HepG2 (cell line): ENCODE data around the gene HIVEP2. TPM values are rescaled to one million over a fixed set of nuclear protein-coding genes. Genes with fewer than 3 reads are reported as not detected.

Experiments
- ATF7-NPFF ChIP-seq: sonication (generic); formaldehyde crosslinking; IDR thresholded peaks from 2 replicates; pipeline ENCODE4 v1.8.1; 2023; ENCODE audit warnings: mild to moderate bottlenecking, low read depth, missing genetic modification reagents, moderate library complexity
- CEBPG ChIP-seq: IDR thresholded peaks from 2 replicates; pipeline ENCODE4 v1.6.1; 2016
- CHD2 ChIP-seq: IDR thresholded peaks from 2 replicates; pipeline ENCODE4 v1.6.1; 2011; ENCODE audit warnings: low read depth, low read length, improper control_type of control experiment
- FOXJ3 ChIP-seq: sonication (generic); formaldehyde crosslinking; IDR thresholded peaks from 2 replicates; pipeline ENCODE4 v1.4.0; 2020; ENCODE audit warnings: missing genetic modification reagents, mild to moderate bottlenecking, borderline replicate concordance
- MTA3 ChIP-seq: sonication (generic); formaldehyde crosslinking; IDR thresholded peaks from 2 replicates; pipeline ENCODE4 v1.4.0; 2020; ENCODE audit warnings: missing genetic modification reagents
- RFXANK ChIP-seq: IDR thresholded peaks from 2 replicates; pipeline ENCODE4 v1.6.1; 2016
- SATB2 ChIP-seq: sonication (generic); formaldehyde crosslinking; IDR thresholded peaks from 2 replicates; pipeline ENCODE4 v1.5.0; 2020; ENCODE audit warnings: missing genetic modification reagents
- SKI ChIP-seq: fragments of 450-650 bp; IDR thresholded peaks from one replicate; pipeline ENCODE4 v1.6.1; 2018; ENCODE audit warnings: mild to moderate bottlenecking; ENCODE audit not compliant: partially characterized antibody
- SYNCRIP ChIP-seq: fragments of 200-400 bp; formaldehyde crosslinking; IDR thresholded peaks from 2 replicates; pipeline ENCODE4 v1.6.1; 2018; ENCODE audit warnings: mild to moderate bottlenecking, low read depth, low read length; ENCODE audit not compliant: insufficient read depth
- ZFP90 ChIP-seq: sonication (generic); formaldehyde crosslinking; IDR thresholded peaks from 2 replicates; pipeline ENCODE4 v1.8.0; 2022; ENCODE audit warnings: missing genetic modification reagents, mild to moderate bottlenecking, inconsistent platforms, borderline replicate concordance
- ZNF180 ChIP-seq: sonication (generic); formaldehyde crosslinking; IDR thresholded peaks from 2 replicates; pipeline ENCODE4 v1.4.0; 2020; ENCODE audit warnings: low read depth, missing genetic modification reagents, borderline replicate concordance
- ZNF3 ChIP-seq: IDR thresholded peaks from 2 replicates; pipeline ENCODE4 v1.7.0; 2017; ENCODE audit warnings: inconsistent platforms
- ZNF446 ChIP-seq: sonication (generic); formaldehyde crosslinking; IDR thresholded peaks from 2 replicates; pipeline ENCODE4 v1.5.0; 2020; ENCODE audit warnings: mild to moderate bottlenecking, missing genetic modification reagents
- ZNF83 ChIP-seq: sonication (generic); formaldehyde crosslinking; IDR thresholded peaks from 2 replicates; pipeline ENCODE4 v1.4.0; 2020; ENCODE audit warnings: missing genetic modification reagents, mild to moderate bottlenecking, borderline replicate concordance
- ZZZ3 ChIP-seq: sonication (generic); formaldehyde crosslinking; IDR thresholded peaks from 2 replicates; pipeline ENCODE4 v1.4.0; 2020; ENCODE audit warnings: missing genetic modification reagents, mild to moderate bottlenecking, borderline replicate concordance
- polyA plus RNA-seq, 8 experiments: library from polyadenylated mRNA; depleted of rRNA in 3 of 8; stranded (reverse) in 7 of 8; unstranded in 1 of 8; fragments of >200 nt; fragmentation: Illumina TruSeq in 4 of 8; extraction: Trizol in 4 of 8; gene quantifications; 2 replicates each; pipeline versions ENCODE4 v1.2.1 to v1.2.3, GENCODE V29; 2011 to 2016; ENCODE audit warnings: low read depth in 4 of 8, missing spikeins in 1 of 8, mixed read lengths in 1 of 8; ENCODE audit not compliant: insufficient read depth in 1 of 8
- total RNA-seq, 5 experiments: library from RNA; depleted of rRNA; stranded (reverse); fragments of >200 nt; fragmentation: Illumina TruSeq; extraction: Trizol; gene quantifications; 2 replicates each; pipeline ENCODE4 v1.2.3, GENCODE V29; 2016; ENCODE audit warnings: low read depth in 1 of 5
- TF ChIP-seq, protein P1 (sequence below): sonication (generic); formaldehyde crosslinking; IDR thresholded peaks from 2 replicates; pipeline ENCODE4 v1.8.0; 2022; ENCODE audit warnings: mild to moderate bottlenecking, missing genetic modification reagents, moderate library complexity
- TF ChIP-seq, protein P2 (sequence below): sonication (generic); formaldehyde crosslinking; IDR thresholded peaks from 2 replicates; pipeline ENCODE4 v1.5.1; 2020; ENCODE audit warnings: mild to moderate bottlenecking, missing genetic modification reagents, moderate library complexity
- TF ChIP-seq, protein P3 (sequence below), 2 experiments: sonication (generic) in 1 of 2; formaldehyde crosslinking in 1 of 2; IDR thresholded peaks; 2 replicates each; pipeline versions ENCODE4 v1.6.1 to v1.9.0; 2014 to 2022; ENCODE audit warnings: antibody characterized with exemption in 1 of 2, borderline replicate concordance in 1 of 2, inconsistent platforms in 1 of 2, low read depth in 1 of 2, missing genetic modification reagents in 1 of 2

The HIVEP2 gene
- total and polyA plus RNA-seq, 2 of the 13 experiments (the other 11 are each of a cell fraction or from before 2014, with no cell fraction given), result 3.4 to 12.9 TPM

DNA sequence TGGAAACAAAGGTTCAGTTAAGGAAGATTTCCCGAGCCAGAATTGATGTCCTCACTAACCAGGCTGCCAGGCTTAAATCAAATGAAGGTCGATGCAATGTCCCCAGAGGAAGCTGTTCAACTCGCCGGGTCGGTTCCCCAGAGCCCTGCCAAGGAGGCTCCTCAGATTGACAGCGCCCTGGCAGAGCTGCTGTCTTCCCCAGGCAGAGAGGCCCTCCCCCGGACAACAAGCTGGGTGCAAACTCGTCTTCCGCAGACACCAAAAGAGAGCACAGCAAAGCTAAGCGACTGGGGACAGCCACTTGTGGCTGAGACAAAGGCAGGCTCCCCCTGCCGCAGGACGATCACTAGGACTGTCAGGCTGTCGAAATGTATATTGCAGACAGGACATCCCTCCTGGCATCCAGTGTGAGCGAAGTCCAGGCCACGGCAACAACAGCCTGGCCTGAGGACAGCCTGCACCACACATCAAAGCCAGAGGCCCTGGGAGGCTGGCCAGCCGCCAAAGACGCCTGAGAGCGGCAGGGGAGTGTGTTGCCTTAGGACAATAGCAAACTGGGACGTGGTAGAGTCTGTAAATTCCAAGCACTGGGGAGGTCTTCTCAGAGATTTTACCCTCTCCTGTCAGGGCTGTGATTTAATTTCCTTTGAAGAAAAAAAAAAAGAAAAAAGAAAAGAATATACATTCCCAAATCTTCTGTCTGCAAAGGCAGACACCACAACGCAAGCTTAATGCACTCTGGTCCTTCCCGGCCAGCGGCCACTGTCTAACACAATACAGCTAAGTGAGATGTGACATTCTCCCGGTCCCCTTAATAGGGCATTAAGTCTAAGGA, 99.1 kb downstream of the HIVEP2 start (continued):
- TF ChIP-seq, protein P1, sequence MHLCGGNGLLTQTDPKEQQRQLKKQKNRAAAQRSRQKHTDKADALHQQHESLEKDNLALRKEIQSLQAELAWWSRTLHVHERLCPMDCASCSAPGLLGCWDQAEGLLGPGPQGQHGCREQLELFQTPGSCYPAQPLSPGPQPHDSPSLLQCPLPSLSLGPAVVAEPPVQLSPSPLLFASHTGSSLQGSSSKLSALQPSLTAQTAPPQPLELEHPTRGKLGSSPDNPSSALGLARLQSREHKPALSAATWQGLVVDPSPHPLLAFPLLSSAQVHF (CRISPR knock-in tag), result no peak
- no peak for TF ChIP-seq RFXANK
- TF ChIP-seq ZNF83 (CRISPR knock-in tag), result no peak
- no peak for TF ChIP-seq CHD2
- TF ChIP-seq, protein P2, sequence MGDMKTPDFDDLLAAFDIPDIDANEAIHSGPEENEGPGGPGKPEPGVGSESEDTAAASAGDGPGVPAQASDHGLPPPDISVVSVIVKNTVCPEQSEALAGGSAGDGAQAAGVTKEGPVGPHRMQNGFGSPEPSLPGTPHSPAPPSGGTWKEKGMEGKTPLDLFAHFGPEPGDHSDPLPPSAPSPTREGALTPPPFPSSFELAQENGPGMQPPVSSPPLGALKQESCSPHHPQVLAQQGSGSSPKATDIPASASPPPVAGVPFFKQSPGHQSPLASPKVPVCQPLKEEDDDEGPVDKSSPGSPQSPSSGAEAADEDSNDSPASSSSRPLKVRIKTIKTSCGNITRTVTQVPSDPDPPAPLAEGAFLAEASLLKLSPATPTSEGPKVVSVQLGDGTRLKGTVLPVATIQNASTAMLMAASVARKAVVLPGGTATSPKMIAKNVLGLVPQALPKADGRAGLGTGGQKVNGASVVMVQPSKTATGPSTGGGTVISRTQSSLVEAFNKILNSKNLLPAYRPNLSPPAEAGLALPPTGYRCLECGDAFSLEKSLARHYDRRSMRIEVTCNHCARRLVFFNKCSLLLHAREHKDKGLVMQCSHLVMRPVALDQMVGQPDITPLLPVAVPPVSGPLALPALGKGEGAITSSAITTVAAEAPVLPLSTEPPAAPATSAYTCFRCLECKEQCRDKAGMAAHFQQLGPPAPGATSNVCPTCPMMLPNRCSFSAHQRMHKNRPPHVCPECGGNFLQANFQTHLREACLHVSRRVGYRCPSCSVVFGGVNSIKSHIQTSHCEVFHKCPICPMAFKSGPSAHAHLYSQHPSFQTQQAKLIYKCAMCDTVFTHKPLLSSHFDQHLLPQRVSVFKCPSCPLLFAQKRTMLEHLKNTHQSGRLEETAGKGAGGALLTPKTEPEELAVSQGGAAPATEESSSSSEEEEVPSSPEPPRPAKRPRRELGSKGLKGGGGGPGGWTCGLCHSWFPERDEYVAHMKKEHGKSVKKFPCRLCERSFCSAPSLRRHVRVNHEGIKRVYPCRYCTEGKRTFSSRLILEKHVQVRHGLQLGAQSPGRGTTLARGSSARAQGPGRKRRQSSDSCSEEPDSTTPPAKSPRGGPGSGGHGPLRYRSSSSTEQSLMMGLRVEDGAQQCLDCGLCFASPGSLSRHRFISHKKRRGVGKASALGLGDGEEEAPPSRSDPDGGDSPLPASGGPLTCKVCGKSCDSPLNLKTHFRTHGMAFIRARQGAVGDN (CRISPR knock-in tag), result peak; percentile 98
- TF ChIP-seq ATF7-NPFF, result peak; percentile 85
- no peak; the same call in 1 of the 2 replicates for TF ChIP-seq ZFP90
- TF ChIP-seq SYNCRIP, result no peak
- peak; percentile 91; the same call in 1 of the 2 replicates for TF ChIP-seq FOXJ3 (CRISPR knock-in tag)
- no peak for TF ChIP-seq ZNF446 (CRISPR knock-in tag)
- TF ChIP-seq MTA3, result no peak
- no peak for TF ChIP-seq ZNF180 (CRISPR knock-in tag)
- TF ChIP-seq, protein P3, sequence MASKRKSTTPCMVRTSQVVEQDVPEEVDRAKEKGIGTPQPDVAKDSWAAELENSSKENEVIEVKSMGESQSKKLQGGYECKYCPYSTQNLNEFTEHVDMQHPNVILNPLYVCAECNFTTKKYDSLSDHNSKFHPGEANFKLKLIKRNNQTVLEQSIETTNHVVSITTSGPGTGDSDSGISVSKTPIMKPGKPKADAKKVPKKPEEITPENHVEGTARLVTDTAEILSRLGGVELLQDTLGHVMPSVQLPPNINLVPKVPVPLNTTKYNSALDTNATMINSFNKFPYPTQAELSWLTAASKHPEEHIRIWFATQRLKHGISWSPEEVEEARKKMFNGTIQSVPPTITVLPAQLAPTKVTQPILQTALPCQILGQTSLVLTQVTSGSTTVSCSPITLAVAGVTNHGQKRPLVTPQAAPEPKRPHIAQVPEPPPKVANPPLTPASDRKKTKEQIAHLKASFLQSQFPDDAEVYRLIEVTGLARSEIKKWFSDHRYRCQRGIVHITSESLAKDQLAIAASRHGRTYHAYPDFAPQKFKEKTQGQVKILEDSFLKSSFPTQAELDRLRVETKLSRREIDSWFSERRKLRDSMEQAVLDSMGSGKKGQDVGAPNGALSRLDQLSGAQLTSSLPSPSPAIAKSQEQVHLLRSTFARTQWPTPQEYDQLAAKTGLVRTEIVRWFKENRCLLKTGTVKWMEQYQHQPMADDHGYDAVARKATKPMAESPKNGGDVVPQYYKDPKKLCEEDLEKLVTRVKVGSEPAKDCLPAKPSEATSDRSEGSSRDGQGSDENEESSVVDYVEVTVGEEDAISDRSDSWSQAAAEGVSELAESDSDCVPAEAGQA (IDR thresholded peaks at IDR 0.05; ENCODE audit: low read depth), result peak; percentile 47
- TF ChIP-seq, protein P3 (CRISPR knock-in tag; IDR thresholded peaks at IDR 0.05; ENCODE audit: borderline replicate concordance), result no peak; the same call in 1 of the 2 replicates
- no peak for TF ChIP-seq ZZZ3
- peak; percentile 91 for TF ChIP-seq CEBPG (CRISPR knock-in tag)
- TF ChIP-seq SATB2 (CRISPR knock-in tag), result 0 out of 2 replicates have a peak, but pooled peaks have one; percentile 74
- peak; percentile 96 for TF ChIP-seq SKI
- TF ChIP-seq ZNF3 (CRISPR knock-in tag), result no peak
